ENCODE measurements around the gene GJC1.

DNA sequence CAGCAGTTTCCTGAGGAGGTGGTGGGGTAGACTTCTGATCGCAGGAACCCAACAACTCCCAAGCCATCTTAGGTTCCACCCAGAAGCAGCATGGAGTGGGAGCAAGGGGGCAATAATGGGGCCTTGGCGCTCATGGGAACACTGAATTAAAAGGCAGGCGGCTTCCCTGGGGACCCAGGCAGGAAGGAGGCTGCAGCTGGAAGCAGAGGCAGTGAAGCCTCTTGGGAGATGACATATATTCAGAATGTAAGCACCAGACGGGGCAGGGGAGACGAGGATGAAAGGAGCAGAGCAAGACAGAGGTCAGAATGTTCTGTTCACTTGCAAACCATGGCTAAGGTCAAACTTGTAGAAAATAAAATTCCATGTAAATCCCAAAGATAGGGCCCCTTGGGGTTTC is 20.5 kb upstream of the GJC1 start:
- TF ChIP-seq, protein P1, sequence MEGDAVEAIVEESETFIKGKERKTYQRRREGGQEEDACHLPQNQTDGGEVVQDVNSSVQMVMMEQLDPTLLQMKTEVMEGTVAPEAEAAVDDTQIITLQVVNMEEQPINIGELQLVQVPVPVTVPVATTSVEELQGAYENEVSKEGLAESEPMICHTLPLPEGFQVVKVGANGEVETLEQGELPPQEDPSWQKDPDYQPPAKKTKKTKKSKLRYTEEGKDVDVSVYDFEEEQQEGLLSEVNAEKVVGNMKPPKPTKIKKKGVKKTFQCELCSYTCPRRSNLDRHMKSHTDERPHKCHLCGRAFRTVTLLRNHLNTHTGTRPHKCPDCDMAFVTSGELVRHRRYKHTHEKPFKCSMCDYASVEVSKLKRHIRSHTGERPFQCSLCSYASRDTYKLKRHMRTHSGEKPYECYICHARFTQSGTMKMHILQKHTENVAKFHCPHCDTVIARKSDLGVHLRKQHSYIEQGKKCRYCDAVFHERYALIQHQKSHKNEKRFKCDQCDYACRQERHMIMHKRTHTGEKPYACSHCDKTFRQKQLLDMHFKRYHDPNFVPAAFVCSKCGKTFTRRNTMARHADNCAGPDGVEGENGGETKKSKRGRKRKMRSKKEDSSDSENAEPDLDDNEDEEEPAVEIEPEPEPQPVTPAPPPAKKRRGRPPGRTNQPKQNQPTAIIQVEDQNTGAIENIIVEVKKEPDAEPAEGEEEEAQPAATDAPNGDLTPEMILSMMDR (conservative IDR thresholded peaks at IDR 0.05 in 1 of 2, IDR thresholded peaks at IDR 0.05 in 1 of 2; ENCODE audit: low read depth in 1 of 2, low read length in 2 of 2): no peak
- TF ChIP-seq EZH2 (IDR thresholded peaks at IDR 0.05; ENCODE audit: low read length, missing control alignments): no peak
